ENCODE measurements around the gene APOC3. TPM values are rescaled to one million over a fixed set of nuclear protein-coding genes. Genes with fewer than 3 reads are reported as not detected.

APOC3 gene
- total RNA-seq, 1 donor from 2014 or later, result 0.94 TPM

DNA sequence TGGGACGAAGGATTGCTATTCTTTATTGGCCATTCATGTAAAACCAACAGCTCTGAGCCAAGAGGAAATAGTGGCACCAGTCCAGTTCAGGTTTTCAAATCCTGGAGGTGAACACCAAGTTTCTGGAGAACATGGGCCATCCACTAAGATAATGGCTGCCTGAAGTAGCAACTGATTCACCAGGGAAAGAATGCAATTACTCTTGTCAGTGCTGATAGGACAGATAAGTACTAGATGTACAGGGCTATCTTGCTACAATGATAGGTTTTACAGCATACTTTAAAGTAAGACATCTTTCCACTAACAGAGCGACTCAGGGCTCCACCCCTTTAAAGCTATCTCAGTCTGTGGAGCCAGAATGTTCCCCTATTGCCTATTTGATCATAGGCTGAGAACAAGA is 44.5 kb downstream of the APOC3 start:
- no peak for DNase-seq (ENCODE audit: low spot score)

DNA sequence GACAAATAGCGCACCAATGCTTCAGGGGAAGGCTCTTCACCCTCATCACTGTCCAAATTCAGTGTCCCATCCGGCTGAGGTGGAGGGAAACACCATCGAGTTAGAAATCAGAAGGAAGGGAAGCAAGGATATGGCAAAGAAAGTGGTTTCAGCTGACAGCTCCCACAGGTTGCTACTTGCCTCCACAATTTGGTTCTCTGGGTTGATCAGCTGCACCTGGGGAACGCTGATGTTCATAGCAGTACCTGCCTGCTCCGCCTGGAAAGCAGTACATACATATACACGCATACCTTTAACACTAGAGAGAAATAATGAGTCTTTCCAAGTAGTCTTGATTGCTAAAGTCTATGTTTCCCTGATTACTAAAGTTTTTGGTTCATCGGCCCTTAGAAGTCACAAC is 45.5 kb downstream of the APOC3 start:
- no peak for DNase-seq (ENCODE audit: low spot score)

DNA sequence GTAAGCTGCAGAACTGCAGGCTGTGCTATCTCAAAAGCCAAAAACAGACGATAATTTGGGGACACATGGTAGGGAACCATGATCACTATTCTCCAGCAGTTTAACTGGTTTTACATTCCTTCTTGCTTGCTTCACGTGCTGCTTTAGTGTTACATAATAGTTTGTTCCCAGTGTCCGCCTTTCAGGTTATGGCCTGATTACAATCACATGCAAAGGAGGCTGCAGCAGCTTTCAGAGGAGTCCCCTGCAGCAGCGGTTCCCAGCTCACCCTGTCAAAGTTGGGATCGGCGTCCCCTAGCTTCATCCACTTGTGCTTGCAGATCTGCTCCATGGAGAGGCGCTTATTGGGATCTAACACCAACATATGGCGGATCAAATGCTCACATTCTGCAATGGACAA is 46.9 kb downstream of the APOC3 start:
- no peak for DNase-seq (ENCODE audit: low spot score)

DNA sequence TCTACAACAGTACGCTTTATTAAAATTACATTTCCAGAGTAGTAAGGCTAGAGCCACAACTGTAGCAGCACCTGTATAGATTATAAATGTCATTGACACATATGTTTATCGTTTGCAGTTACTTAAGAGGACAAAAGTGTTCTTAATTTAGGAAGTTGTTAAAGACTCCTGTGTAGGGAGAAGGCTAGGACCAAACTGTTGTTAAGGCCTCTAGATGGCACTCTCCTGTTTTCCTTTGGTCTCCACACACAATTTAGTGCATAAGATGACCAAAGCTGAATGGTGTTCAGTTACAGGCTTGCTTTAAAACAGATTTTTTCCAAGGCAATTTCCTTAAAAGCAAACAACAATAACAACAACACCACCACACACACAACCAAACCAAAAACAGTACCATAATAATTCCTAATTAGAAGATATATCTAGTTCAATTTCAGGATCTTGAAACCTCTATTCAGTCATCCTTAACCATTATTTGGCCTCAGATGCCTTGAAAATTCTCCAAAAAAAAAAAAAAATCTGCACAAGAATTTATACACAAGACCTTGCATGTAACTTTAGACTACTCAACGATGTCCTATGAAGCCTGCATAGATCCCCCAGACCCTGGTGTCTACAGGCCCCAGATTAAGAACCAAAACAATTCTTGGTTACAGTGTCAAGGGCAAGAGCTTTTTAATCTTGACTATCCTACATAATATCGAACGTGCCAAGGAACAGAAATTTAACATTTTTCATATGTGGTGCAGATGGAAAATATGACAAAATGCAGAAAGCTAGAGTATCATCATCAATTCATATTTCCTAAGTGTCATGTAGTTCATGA is 50.3 kb downstream of the APOC3 start:
- no peak for DNase-seq (ENCODE audit: low spot score)

DNA sequence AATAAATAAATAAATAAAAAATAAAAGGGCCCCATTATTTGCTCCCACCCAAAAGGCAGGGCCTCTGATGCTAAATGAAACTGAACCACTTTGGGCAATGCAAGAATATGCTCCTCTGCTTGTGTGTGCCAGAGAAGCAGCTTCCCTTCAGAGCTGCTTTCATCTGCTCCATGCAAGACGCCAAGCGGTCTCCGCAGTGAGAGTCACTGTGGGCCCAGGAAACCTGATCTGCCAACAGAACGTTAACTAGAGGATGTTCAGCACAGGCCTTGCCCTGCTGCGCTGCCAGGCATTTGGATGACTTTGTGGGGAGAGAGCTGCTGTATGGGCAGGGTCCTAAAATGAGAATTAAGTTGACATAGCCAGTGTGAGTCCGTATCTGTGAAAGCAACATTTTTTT is 51.4 kb downstream of the APOC3 start:
- DNase-seq (ENCODE audit: low spot score), result no peak

DNA sequence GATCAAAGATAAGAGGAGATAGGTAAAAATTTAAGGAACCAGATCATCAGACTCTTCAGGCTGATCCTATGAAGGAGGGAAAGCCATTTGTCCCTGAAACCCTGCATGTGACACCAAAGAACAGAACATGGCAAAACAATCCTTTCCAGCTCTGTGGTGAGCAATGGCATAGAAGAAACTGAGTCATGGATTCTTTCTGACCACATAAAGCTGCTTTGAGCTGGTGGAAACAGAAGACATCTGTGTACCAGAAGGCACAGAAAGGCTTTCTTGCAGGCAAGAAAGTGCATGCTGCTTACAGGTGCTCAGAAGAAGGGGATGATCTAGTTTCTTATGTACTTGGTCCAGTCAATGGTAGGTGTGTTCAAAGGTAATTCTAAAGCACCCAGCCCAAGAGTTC is 52.7 kb downstream of the APOC3 start:
- DNase-seq (ENCODE audit: low spot score), result no peak

Other genes starting within 250 kb of the APOC3 start
- 16.9 TPM for gene BUD13, start 56.9 kb upstream of the APOC3 start, total RNA-seq
- 61.4 TPM for gene ZPR1, start 41.9 kb upstream of the APOC3 start, total RNA-seq
- gene APOA5, start 38.0 kb upstream of the APOC3 start, total RNA-seq, result not detected
- not detected for gene APOA4, start 6.6 kb upstream of the APOC3 start, total RNA-seq
- not detected for gene APOA1, start 7.7 kb downstream of the APOC3 start, total RNA-seq